ENCODE results near the gene OR9A2. TPM values are rescaled to one million over a fixed set of nuclear protein-coding genes. Genes with fewer than 3 reads are reported as not detected.

Gene OR9A2, protein sequence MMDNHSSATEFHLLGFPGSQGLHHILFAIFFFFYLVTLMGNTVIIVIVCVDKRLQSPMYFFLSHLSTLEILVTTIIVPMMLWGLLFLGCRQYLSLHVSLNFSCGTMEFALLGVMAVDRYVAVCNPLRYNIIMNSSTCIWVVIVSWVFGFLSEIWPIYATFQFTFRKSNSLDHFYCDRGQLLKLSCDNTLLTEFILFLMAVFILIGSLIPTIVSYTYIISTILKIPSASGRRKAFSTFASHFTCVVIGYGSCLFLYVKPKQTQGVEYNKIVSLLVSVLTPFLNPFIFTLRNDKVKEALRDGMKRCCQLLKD
- total RNA-seq = not detected
- not detected for polyA plus RNA-seq (2013, experiment 1 of 2)
- not detected for polyA plus RNA-seq (2013, experiment 2 of 2)
- long read RNA-seq, experiment 1 = 0 reads
- long read RNA-seq, experiment 2 = 0 reads
- long read RNA-seq, experiment 3 = 0 reads
- long read RNA-seq, experiment 4 = 0 reads

DNA sequence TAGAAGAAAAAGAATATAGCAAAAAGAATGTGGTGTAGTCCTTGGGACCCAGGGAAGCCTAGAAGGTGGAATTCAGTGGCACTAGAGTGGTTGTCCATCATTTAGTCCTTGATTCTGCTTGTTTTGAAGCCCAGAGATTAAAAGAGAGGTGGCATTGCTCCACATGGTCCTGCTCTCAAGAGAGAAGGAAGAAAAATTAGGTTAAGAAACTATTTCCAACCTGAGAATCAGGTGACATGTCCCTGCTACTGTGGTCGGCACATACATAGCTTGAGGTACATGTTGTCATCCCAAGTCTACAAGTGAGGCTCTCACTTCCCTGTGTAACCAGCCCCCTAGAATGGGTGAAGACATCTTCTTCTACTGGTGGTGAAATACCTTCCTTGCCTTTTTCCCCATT lies at the start of gene OR9A2:
Gene OR9A2 (minus strand): TSS at position 101 of the 400 bp plus-strand sequence. CDS start 0 bp downstream, at position 101.
- no peaks in the 10 kb centered on the region for H3K36me3 ChIP-seq (ENCODE audit: control insufficient read depth, insufficient read depth, low read length)
- no peak within 1 kb of the TSS for H3K9ac ChIP-seq (ENCODE audit: extremely low read depth, low read length, poor library complexity, severe bottlenecking)
- H3K4me1 Mint-ChIP-seq = no peaks in the 10 kb centered on the region
- DNase-seq = no peak
- no peak within 1 kb of the TSS for H3K4me3 Mint-ChIP-seq
- no peak within 1 kb of the TSS for H3K27ac ChIP-seq (ENCODE audit: low read depth, low read length)
- H3K27me3 ChIP-seq (ENCODE audit: control insufficient read depth, insufficient read depth, low read length, poor library complexity, severe bottlenecking) = peaks cover 9% of the 10 kb centered on the region
- H3K9me3 Mint-ChIP-seq = no peaks in the 10 kb centered on the region
- peaks cover 14% of the 10 kb centered on the region for H3K27me3 Mint-ChIP-seq (ENCODE audit: insufficient read depth)
- H3K27ac Mint-ChIP-seq = no peak within 1 kb of the TSS
- TF ChIP-seq, protein P1, sequence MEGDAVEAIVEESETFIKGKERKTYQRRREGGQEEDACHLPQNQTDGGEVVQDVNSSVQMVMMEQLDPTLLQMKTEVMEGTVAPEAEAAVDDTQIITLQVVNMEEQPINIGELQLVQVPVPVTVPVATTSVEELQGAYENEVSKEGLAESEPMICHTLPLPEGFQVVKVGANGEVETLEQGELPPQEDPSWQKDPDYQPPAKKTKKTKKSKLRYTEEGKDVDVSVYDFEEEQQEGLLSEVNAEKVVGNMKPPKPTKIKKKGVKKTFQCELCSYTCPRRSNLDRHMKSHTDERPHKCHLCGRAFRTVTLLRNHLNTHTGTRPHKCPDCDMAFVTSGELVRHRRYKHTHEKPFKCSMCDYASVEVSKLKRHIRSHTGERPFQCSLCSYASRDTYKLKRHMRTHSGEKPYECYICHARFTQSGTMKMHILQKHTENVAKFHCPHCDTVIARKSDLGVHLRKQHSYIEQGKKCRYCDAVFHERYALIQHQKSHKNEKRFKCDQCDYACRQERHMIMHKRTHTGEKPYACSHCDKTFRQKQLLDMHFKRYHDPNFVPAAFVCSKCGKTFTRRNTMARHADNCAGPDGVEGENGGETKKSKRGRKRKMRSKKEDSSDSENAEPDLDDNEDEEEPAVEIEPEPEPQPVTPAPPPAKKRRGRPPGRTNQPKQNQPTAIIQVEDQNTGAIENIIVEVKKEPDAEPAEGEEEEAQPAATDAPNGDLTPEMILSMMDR (conservative IDR thresholded peaks at IDR 0.05) = no peak
- WGBS, 2 experiments (ENCODE audit: insufficient coverage in 1 of 2, insufficient read length in 1 of 2) = 92 to 98% methylated on average over 1 of the region's 1 CpG
- no peaks in the 10 kb centered on the region for H3K4me1 ChIP-seq (ENCODE audit: control insufficient read depth, insufficient read depth, low read length)
- H3K36me3 Mint-ChIP-seq (ENCODE audit: low read depth) = no peaks in the 10 kb centered on the region
- H3K9me3 ChIP-seq (ENCODE audit: control insufficient read depth, low read length) = no peaks in the 10 kb centered on the region
- no peak within 1 kb of the TSS for H3K4me3 ChIP-seq (ENCODE audit: low read length)

DNA sequence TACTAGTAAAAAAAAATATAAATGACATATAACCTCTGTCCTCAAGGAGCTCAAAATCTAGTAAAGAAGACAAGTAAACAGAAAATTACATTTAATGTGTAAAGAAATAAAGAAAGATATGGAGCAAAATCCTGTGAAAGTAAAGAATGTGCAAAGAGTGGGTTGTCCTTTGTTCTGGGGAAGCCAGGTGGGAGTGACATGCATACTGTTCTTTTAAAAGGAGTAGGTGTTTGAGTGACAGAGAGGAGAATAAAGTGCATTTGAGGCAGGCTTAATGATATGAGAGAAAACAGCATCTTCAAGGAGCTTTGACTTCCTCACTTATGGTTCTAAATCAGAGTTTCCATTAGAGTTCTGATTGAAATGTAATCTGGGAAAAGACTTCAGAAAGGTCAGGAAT lies 47.2 kb upstream of the OR9A2 start:
- no peak overlapping the region for H3K4me3 Mint-ChIP-seq
- H3K9me3 ChIP-seq (ENCODE audit: control insufficient read depth, low read length) = peaks cover 10% of the 10 kb centered on the region
- no peaks in the 10 kb centered on the region for H3K27me3 ChIP-seq (ENCODE audit: control insufficient read depth, insufficient read depth, low read length, poor library complexity, severe bottlenecking)
- H3K36me3 Mint-ChIP-seq (ENCODE audit: low read depth) = no peaks in the 10 kb centered on the region
- H3K4me1 ChIP-seq (ENCODE audit: control insufficient read depth, insufficient read depth, low read length) = peaks cover 5% of the 10 kb centered on the region
- H3K9ac ChIP-seq (ENCODE audit: extremely low read depth, low read length, poor library complexity, severe bottlenecking) = no peak overlapping the region
- H3K27ac ChIP-seq (ENCODE audit: low read depth, low read length) = no peak overlapping the region
- peaks cover 5% of the 10 kb centered on the region for H3K27me3 Mint-ChIP-seq (ENCODE audit: insufficient read depth)
- peaks cover 6% of the 10 kb centered on the region for H3K9me3 Mint-ChIP-seq
- TF ChIP-seq, protein P1 (conservative IDR thresholded peaks at IDR 0.05) = no peak
- H3K27ac Mint-ChIP-seq = no peak overlapping the region
- no peaks in the 10 kb centered on the region for H3K36me3 ChIP-seq (ENCODE audit: control insufficient read depth, insufficient read depth, low read length)
- no peak for DNase-seq
- no peak overlapping the region for H3K4me3 ChIP-seq (ENCODE audit: low read length)
- H3K4me1 Mint-ChIP-seq = peaks cover 11% of the 10 kb centered on the region

DNA sequence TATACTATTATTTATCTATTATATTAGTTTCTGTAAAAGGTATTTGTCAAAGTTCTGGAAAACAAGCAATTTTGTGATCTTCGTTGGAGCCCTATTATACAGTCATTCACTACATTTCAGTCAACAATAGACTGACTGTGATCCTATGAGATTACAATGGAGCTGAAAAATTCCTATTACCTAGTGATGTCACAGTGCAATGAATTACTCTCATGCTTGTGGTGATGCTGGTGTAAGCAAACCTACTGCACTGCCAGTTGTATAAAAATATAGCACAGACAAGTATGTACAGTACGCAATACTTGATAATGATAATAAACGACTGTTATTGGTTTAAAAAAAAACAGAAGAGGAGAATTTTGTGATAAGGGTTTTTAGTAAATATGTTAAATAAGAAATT lies 46.6 kb upstream of the OR9A2 start:
- Mint-ChIP-seq H3K9me3 (peaks cover 6% of the 10 kb centered on the region), H3K27ac (no peak overlapping the region), H3K27me3 (ENCODE audit: insufficient read depth) (peaks cover 5% of the 10 kb centered on the region), H3K4me3 (no peak overlapping the region), H3K4me1 (peaks cover 15% of the 10 kb centered on the region), H3K36me3 (ENCODE audit: low read depth) (no peaks in the 10 kb centered on the region)
- H3K36me3 ChIP-seq (ENCODE audit: control insufficient read depth, insufficient read depth, low read length) = no peaks in the 10 kb centered on the region
- H3K27me3 ChIP-seq (ENCODE audit: control insufficient read depth, insufficient read depth, low read length, poor library complexity, severe bottlenecking) = no peaks in the 10 kb centered on the region
- peaks cover 10% of the 10 kb centered on the region for H3K9me3 ChIP-seq (ENCODE audit: control insufficient read depth, low read length)
- DNase-seq = no peak
- 81 to 97% methylated on average over 2 to 3 of the region's 3 CpGs for WGBS, 2 experiments (ENCODE audit: insufficient coverage in 1 of 2, insufficient read length in 1 of 2)
- H3K27ac ChIP-seq (ENCODE audit: low read depth, low read length) = no peak overlapping the region
- TF ChIP-seq, protein P1 (conservative IDR thresholded peaks at IDR 0.05) = no peak
- H3K9ac ChIP-seq (ENCODE audit: extremely low read depth, low read length, poor library complexity, severe bottlenecking) = no peak overlapping the region
- H3K4me3 ChIP-seq (ENCODE audit: low read length) = no peak overlapping the region
- H3K4me1 ChIP-seq (ENCODE audit: control insufficient read depth, insufficient read depth, low read length) = peaks cover 5% of the 10 kb centered on the region

Measured in endodermal cell (in vitro differentiated cells).